SK-N-SH treated with all-trans-retinoic acid at 6 μM for 48 hours (cell line): ENCODE results near the gene DPYSL3.

Experiments
- ARNTL ChIP-seq: fragments of 450-650 bp; formaldehyde crosslinking; IDR thresholded peaks from 2 replicates; pipeline ENCODE4 v1.5.0; 2020; ENCODE audit warnings: low read depth, mild to moderate bottlenecking, moderate library complexity, borderline replicate concordance
- BACH2 ChIP-seq: fragments of 250-450 bp; sonication (Bioruptor Pico); IDR thresholded peaks from 2 replicates; pipeline ENCODE4 v1.9.0; 2021; ENCODE audit warnings: mild to moderate bottlenecking, borderline replicate concordance
- CREB5 ChIP-seq: fragments of 250-450 bp; sonication (Bioruptor Pico); IDR thresholded peaks from 2 replicates; pipeline ENCODE4 v1.5.1; 2020; ENCODE audit warnings: low read depth, mild to moderate bottlenecking, moderate library complexity
- CSRNP3 ChIP-seq: fragments of 250-450 bp; sonication (Bioruptor Pico); IDR thresholded peaks from 2 replicates; pipeline ENCODE4 v1.5.1; 2021; ENCODE audit warnings: mild to moderate bottlenecking, moderate library complexity
- ESRRG ChIP-seq: fragments of 250-450 bp; sonication (Bioruptor Pico); IDR thresholded peaks from 2 replicates; pipeline ENCODE4 v1.6.1; 2021; ENCODE audit warnings: mild to moderate bottlenecking
- GLIS3 ChIP-seq: fragments of 250-450 bp; sonication (Bioruptor Pico); IDR thresholded peaks from 2 replicates; pipeline ENCODE4 v1.5.0; 2020; ENCODE audit warnings: mild to moderate bottlenecking, moderate library complexity
- PATZ1 ChIP-seq: fragments of 250-450 bp; sonication (Bioruptor Pico); IDR thresholded peaks from 2 replicates; pipeline ENCODE4 v1.8.0; 2020; ENCODE audit warnings: mild to moderate bottlenecking, moderate library complexity, borderline replicate concordance
- POU6F1 ChIP-seq: fragments of 250-450 bp; sonication (Bioruptor Pico); IDR thresholded peaks from 2 replicates; pipeline ENCODE4 v1.8.0; 2021; ENCODE audit warnings: low read depth, mild to moderate bottlenecking, moderate library complexity, borderline replicate concordance
- PPARA ChIP-seq: fragments of 250-450 bp; sonication (Bioruptor Pico); IDR thresholded peaks from 2 replicates; pipeline ENCODE4 v1.5.0; 2020; ENCODE audit warnings: mild to moderate bottlenecking, borderline replicate concordance
- TCF4 ChIP-seq: fragments of 250-450 bp; sonication (Bioruptor Pico); IDR thresholded peaks from 2 replicates; pipeline ENCODE4 v1.8.0; 2021; ENCODE audit warnings: mild to moderate bottlenecking, moderate library complexity, borderline replicate concordance
- TSHZ2 ChIP-seq: fragments of 250-450 bp; sonication (Bioruptor Pico); IDR thresholded peaks from 2 replicates; pipeline ENCODE4 v1.5.0; 2020; ENCODE audit warnings: mild to moderate bottlenecking, moderate library complexity
- ZNF565 ChIP-seq: fragments of 450-650 bp; formaldehyde crosslinking; conservative IDR thresholded peaks from 2 replicates; pipeline ENCODE4 v1.5.0; 2020; ENCODE audit warnings: low read depth, mild to moderate bottlenecking, moderate library complexity
- ZNF8 ChIP-seq: fragments of 450-650 bp; formaldehyde crosslinking; IDR thresholded peaks from 2 replicates; pipeline ENCODE4 v1.5.0; 2020; ENCODE audit warnings: mild to moderate bottlenecking, moderate library complexity

GRCh38 chr5:147551677-147552076 is 41.8 kb upstream of the DPYSL3 start:
- TF ChIP-seq CSRNP3 (no peak), ARNTL (no peak), PATZ1 (CRISPR knock-in tag) (no peak), TSHZ2 (no peak), CREB5 (CRISPR knock-in tag) (no peak), BACH2 (CRISPR knock-in tag) (no peak), GLIS3 (CRISPR knock-in tag) (no peak), PPARA (CRISPR knock-in tag) (no peak), POU6F1 (CRISPR knock-in tag) (no peak), ZNF565 (CRISPR knock-in tag) (no peak), TCF4 (CRISPR knock-in tag) (no peak), ZNF8 (CRISPR knock-in tag) (no peak), ESRRG (CRISPR knock-in tag) (no peak)
